ENCODE results near the gene FAM9C.
"Not testable (repeated sequence)": the region's sequence is repeated elsewhere in the genome, so short reads cannot be mapped to it uniquely, and the experiment has no call there.

FAM9C gene

DNA sequence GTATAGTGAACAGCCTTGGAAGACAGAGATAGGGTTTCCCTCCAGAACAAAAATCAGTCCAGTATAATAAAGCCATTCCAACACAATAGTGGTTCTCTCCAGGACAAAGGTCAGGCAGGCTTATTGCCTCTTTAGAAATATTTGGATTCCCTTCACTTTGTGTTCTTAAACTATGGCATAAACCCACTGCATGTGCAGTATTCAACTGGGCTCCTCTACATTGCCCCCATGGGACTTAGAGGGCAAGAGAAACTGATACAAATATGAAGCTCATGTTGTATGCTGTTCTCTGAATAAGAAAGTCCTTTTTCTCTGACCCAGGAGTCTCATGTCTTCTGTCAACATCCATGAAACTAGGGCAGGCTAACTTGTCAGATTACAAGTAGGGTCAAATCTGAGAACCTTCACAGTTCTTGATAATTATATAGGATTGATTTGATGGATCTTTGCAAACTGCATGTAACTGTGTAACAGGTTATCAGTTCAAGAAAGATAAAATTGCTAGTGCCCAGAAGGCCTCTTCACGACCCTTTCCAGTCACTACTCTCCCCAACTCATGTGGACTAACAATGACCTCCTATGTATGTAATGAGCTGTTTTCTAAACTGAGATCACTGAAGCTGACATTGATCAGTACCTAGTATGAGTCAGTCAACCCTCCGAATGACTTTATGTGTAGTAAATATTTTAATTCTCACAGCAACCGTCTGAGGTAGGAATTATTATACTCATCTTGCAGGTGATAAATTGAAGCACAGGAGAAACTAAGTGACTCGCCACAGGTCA lies 31.9 kb upstream of the FAM9C start:
- no peak for DNase-seq (ENCODE audit: low read depth in 2 of 2)

DNA sequence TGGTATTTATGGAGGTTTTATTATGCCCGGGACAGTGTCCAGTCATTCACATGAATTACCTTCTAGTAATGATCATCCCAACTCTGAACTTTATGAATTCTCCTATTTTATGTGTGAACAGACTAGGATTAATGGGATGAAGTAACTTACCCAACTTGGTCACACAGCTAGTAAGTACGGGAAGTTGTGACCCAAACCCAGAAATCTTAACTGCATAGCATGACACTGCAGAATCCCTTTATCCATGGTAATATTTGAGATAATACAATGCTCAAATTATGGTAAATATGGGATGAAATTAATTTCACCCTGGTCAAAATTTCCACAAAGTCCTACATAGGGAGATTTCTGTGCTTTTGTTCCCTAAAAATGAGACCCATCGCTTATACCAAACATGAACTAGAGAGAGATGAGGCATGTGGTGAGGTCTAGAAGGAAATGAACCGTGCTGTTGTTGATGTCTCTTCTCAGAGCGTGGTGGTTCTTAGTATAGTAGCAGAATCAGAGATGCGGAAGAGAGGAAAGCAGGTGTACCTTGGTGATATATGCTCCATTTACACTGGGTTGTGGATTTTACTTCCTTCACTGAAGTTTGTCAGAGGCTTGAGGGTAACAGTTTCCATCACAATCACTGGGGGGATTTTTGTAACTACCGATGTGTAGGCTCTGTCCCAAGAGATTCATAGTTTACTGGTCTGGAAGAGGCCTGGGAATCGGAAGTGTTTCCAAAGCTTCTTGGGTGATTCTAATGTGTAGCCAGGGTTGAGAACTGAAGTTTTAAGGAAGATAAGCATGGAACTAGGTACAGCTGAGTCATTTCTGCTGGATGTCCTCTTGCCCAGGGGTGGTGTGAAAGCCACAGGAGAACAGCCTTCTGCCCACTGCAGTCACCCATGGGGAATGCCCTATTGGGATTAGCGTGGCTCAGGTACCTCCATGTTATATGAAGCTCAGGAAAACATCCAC lies 30.2 kb upstream of the FAM9C start:
- no peak for DNase-seq (ENCODE audit: low read depth in 2 of 2)

DNA sequence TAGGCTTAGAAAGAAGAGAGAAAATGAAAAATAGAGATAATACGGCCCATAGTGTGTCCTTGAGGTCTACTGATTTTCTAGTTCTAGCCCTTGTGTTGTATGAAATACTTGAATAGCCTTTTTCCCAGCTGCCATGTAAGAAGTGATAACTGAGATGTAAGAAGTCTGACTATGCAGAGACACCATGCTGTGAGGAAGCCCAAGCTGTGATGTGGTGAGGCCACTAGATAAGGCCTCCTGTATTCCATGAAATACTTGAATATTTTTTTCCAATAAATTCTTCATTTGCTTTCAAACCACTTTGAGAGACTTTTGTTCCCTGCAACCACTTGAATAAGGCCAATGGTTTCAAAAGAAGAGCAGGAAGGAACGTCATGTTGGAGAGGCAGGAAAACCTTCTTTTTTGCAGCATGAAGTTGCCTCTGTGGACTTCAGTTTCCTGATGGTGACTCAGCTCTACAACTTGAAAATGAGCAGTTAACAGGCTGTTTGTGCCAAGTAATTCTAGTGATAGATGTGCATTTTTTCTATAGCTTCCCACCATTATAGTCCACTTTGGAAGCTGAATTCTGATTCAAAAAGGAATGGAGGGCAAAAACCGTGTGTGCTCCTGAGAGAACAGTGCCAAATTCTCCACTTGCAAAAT lies 25.5 kb upstream of the FAM9C start:
- no peak for DNase-seq (ENCODE audit: low read depth in 2 of 2)

DNA sequence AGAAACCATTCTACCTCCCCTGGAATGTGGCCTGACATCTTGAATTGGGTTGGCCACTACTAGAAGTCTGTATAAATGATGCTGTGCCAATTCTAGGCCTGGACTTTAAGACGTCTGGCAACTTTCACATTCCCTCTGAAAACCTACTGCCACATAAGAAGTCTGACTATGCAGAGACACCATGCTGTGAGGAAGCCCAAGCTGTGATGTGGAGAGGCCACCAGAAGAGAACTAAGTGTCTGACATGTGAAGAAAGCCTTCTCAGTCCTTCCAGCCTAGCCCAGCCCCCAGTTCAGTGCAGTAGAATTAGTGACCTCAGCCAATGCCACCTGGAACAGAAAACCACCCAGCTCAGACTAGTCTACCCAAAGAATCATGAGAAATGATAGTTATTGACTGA lies 24.2 kb upstream of the FAM9C start:
- DNase-seq (ENCODE audit: low read depth in 2 of 2): no peak

DNA sequence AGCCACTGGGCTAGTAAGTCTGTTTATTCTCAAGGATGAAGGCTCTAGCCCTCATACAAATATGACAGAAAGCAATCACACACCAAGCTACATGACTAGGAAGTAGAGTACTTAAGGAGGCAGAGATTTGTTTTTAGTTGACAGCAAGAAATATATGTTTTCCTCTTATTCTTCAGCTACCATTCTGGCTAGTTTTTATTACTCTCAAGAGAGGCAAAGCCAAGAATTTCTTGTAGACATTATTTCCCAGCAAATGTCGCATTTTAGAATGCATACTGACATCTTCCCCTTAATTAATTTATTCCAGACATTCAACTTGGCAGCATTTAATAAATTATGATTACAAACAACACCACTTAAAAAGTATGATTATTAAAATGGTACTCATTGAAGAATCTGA lies 23.4 kb upstream of the FAM9C start:
- DNase-seq (ENCODE audit: low read depth in 2 of 2): no peak

DNA sequence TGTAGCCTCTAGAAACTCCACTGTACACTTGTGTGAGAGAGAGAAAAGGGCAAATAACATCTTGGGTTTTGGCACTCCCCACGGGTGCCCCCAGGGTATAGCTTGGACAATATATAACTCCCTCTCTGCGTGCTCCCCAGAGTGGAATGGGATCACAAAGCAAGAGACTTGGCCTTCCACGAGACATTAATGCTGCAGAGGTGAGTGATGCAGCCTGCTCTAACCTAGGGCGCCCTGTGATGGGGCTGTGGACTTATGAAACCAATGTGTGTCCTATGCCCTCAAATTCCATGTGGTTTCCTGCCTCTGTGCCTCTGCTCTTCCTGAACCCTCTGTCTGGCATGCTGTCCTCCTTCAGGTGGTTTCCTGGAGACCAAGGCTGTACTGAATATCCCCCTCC lies 22.0 kb upstream of the FAM9C start:
- no peak for DNase-seq (ENCODE audit: low read depth in 2 of 2)

DNA sequence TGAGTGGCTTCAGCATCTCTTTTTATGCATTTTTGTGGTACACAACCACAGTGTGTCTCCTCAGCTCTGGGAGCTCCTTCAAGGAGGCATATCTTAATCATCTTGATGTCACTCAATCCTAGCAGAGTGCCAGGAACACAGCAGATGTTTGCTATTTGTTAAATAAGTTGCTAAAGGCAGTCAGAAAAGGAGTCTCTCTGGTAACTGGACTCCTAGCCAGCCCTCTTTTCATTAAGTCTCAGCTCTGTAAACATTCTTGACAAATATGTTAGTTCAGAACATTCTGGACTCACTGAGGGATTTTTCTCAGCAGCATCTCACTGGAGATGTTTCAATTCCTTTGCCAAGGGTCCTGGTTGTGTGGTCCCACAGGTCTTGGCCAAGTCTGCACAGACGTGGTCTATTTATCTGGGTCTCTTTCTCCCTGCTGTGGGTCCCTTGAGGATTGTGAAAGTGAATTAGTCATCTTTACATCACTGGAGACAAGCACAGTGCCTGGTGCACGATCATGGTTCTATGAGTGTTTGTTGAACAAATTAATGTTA lies 20.3 kb upstream of the FAM9C start:
- DNase-seq (ENCODE audit: low read depth in 2 of 2): no peak

DNA sequence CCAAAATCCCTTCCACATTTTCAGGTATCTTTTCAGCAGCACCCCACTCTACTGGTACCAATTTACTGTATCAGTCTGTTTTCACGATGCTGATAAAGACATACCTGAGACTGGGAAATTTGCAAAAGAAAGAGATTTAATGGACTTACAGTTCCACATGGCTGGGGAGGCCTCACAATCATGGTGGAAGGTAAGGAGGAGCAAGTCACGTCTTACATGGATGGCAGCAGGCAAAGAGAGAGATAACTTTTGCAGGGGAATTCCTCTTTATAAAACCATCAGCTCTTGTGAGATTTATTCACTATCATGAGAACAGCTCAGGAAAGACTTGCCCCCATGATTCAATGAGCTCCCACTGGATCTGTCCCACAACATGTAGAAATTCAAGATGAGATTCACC lies 18.7 kb upstream of the FAM9C start:
- not testable (repeated sequence) for DNase-seq (ENCODE audit: low read depth in 2 of 2)

DNA sequence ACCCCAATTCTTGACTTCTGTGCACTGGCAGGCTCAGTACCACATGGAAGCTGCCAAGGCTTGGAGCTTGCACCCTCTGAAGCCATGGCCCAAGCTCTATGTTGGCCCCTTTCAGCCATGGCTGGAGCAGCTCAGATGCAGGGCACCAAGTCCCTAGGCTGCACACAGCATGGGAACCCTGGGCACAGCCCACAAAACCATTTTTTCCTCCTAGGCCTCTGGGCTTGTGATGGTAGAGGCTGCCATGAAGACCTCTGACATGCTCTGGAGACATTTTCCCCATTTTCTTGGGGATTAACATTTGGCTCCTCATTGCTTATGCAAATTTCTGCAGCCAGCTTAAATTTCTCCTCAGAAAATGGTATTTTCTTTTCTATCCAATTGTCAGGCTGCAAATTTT lies 17.9 kb upstream of the FAM9C start:
- not testable (repeated sequence) for DNase-seq (ENCODE audit: low read depth in 2 of 2)

DNA sequence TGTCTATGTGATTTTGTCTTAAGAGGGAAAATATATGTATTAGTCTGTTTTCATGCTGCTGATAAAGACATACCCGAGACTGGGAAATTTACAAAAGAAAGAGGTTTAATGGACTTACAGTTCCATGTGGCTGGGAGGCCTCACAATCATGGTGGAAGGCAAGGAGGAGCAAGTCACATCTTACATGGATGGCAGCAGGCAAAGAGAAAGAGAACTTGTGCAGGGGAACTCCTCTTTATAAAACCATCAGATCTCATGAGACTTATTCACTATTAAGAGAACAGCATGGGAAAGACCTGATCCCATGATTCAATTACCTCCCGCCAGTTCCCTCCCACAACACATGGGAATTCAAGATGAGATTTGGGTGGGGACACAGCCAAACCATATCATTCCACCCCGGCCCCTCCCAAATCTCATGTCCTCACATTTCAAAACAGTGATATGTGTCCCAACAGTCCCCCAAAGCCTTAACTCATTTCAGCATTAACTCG lies 16.8 kb upstream of the FAM9C start:
- not testable (repeated sequence) for DNase-seq (ENCODE audit: low read depth in 2 of 2)

DNA sequence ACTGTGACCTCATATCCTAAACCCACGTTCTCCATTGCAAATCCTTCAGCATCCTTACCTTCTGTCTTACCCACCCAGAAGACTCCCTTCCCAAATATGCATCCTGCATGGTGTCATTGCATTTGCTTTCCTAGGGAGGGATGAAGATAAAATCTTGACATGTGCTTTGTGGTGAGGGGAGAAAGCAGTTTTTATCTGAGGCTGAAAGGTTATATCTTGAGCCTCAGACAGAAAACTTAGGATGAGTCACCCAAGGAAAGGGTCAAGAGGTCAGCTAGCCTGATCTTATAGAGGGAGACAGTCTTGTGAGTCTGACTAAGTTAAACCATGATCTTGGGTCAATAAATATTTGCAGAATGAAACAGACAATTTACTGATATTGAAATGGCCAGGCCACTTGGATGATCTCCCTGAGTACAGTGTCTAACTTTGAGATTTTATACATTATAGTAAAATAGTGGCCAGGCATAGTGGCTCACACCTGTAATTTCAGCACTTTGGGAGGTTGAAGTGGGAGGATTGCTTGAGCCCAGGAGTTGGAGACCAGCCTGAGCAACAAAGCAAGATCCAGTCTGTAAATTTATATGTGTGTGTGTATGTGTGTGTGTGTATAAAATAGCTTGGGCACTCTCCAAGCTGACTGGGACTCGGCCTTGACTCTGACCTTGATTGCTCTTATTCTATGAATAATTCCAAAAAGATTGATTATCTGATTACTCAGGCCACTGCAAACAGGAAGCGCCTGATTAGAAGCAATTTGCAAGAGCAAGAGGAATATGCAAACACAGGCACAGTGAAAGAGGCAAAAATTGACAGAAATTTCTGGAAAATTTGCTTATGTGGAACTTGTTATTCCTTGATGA lies 15.4 kb upstream of the FAM9C start:
- no peak for DNase-seq (ENCODE audit: low read depth in 2 of 2)

DNA sequence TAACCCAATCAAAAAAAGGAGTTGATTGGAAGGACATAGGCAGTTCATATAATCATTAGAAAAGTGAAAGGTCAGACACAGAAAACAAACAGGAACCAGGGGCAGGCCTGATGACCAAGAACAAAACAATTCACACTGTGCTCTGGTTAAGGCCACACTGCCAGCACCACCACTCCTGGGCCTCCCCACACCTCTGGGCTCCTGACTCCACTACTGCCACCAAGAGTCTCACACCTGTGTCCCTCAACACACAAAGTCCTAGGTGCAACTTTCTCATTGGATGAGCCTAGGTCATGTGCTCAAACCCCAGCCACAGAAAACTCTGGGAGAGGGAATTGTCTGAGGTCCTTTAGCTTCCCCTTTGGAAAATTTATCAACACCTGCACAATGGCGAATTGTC lies 11.1 kb upstream of the FAM9C start:
- no peak for DNase-seq (ENCODE audit: low read depth in 2 of 2)

DNA sequence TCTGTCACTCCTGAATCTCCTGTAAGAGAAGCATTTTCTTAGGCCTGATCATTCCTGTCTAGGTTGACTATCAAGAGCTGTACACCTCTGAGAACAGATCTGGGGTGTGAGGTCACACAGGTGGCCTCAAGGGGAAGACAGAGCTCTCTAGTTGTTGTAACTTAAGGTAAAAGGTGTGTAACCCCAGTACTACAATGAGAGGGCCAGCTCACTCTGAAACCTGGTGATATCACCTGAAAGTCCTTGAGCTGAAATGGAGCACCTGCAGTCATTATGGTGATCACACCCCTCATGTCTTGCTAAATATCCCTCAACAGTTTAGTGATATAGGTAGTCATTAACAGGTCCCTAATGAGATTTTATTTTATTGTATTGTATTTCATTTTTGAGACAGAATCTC lies 8.8 kb upstream of the FAM9C start:
- no peak for DNase-seq (ENCODE audit: low read depth in 2 of 2)

DNA sequence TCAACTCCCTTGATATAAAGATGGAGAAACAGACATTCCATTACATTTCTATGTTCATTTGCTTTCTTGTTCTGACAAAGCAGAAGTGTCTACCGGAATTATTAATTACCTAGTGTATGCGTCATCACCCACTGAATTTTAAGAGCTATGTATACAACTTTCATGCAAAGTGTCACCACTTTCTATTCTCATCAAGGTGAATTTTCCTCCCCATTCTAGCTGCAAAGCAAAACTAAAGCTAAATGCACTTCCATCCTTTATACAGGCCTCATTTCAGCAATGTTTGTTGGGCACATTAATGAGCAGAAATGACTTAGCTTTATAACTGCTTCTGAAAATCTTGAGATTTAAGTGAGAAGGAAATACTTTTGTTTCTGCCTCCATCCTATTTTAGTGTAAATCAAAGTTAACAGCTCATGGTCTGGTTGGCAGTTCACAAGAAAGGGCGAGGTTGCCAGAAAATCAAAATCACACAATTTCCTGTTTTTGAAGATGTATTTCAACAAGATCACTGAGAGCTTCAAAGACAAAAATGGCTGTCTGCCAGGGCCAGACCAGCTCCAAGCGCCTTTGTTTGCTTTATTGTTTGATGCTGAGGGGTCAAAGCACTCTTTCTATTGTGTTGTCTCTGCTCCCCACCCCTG lies 7.2 kb upstream of the FAM9C start:
- no peak for DNase-seq (ENCODE audit: low read depth in 2 of 2)

DNA sequence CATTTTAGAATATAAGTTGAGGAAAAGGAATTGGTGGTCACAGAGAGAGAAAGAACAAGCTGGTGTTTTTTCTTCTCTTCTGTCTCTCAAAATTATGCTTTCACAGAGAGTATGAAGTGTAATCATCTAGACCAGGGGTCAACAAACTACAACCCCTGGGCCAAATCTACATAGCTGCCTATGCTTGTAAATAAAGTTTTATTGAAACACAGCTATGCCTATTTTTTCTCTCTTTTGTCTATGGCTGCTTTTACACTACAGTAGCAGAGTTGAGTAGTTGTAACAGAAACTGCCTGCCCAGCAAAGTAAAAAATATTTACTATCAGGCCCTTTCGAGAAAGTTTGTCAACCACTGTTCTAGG lies 6.7 kb upstream of the FAM9C start:
- DNase-seq (ENCODE audit: low read depth in 2 of 2): no peak

DNA sequence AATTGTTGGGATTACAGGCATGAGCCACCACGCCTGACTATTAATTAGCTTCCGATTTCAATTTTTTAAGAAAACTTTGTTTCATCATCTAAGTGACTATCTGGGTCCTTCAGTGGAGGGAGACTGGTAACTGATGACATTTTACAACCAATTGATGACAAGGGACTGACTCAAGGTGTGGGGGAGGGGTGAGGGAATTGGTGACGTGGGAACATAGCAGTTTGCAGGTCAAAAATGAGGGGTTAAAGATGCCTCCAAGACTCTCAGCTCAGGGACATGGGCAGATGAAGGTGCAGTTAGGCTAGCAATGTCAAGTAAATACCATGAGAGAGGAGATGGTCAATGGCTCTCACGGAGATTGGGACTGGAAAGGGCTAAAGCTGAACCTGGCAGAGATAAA lies 5.7 kb upstream of the FAM9C start:
- no peak for DNase-seq (ENCODE audit: low read depth in 2 of 2)

DNA sequence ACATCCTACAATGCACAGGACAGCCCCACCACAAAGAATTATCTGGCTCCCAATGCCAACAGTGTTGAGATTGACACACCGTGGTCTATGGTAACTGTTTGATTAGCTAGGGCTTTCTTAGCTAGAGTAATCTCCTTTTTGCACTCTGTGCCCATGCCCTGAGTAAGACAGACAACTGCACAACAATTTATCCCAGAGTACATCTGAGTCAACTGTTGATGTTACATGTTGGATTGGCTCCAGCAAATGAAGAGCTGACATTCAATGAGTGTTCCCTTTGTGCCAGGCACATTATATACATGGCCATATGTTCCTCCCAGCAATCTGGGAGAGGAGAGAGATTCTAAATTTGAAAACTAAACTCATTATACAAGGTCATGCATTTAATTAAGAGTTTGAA lies 3.9 kb upstream of the FAM9C start:
- no peak for DNase-seq (ENCODE audit: low read depth in 2 of 2)

DNA sequence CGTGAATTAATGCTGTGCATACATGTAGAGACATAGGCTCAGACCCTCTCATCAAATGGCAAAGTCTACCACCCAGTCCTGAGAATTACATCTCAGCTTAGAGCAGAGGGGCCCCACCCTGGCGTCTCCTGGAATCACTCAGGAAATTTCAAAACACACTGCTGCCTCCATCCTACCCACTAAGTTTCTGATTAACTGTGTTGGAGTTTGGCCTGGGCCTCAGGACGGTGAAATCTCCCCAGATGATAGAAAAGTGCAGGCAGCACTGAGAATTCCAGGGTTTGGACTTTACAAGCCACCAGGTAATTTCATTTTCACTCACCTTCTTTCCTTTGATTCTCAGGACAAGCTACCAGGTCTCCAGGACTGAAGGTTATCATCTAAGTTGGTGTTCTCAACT lies 3.3 kb upstream of the FAM9C start:
- no peak for DNase-seq (ENCODE audit: low read depth in 2 of 2)

DNA sequence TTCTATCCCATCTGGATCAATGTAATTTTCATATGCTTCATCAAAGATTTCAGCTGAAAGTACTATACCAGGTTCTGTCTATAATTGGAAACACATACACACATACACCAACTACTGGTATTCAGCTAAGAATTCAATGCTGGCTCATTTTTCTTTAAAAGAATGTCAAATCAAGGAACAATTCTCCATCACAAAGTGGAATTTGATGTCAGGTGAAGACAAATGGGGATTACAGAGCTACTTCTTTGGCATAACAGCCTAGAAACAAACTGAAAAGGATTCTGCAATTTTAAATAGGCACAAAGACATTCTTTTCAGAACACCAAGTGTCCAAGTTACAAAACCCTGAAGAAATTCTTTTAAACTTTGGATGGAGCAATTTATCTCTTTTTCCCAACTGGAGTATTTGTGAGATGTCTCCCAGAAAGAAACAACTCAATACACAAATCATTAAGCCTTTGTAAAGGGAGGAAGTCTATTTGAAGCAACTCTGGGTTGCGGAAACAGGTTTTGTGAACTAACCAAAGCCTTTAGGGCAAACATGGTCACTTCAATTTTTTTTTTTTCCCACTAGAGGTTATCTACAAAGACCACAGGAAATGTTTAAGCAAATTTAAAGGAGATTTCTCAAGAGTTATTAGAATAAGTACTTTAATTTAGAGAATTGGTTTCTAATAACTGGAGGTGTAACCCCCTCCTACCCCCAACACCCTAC lies 1.9 kb upstream of the FAM9C start:
- DNase-seq (ENCODE audit: low read depth in 2 of 2): no peak

DNA sequence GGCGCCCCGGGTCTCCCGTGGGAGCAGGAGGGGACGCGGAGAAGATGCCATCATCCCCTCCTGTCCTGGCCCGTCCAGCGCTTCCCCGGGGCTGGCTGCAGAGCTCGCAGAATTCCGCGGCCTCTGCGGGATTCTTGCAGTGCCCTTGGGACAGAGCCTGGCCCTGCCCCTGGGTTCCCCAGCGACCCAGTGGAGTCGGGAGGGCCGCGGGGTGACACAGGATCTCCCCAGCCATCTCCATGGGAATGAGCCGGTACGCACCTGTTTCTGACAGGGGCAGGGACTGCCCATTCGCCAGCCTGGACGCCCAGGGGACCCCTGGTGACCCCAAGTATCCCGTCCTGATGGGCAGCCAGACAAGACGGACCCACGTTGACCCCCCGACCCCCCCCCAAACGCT lies 482 bp downstream of the FAM9C start:
- no peak for DNase-seq (ENCODE audit: low read depth in 2 of 2)

Data from stimulated activated CD8-positive, alpha-beta memory T cell treated with anti-CD3 and anti-CD28 coated beads, Interleukin-7, amount 100 ng/mL, for 1 hour (primary cell).